Measurements from ENCODE around the gene GSTO2.

The GSTO2 gene

DNA sequence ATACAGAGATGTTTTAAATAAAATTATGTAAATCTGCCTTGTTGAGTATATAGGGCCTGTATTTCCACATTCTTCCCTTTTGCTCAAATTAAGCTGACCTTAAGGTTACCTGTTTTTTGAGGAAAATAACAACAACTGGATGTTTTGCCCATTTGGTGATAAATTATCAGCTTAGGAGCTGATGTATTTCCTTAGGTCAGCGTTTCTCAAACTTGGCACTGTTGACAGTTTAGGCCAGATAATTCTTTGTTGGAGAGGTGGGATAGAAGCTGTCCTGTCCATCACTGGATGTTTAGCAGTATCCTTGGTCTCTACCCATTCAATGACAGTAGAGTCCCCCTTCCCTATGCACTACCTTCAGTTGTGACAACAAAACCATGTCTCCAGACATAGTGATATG, 7.2 kb downstream of the GSTO2 start:
- Histone ChIP-seq H3K4me3 (ENCODE audit: low read depth in 1 of 2, low read length in 2 of 2) (no peak overlapping the region), H3K27me3 (ENCODE audit: control insufficient read depth in 1 of 2, insufficient read depth in 2 of 2, low read length in 2 of 2) (no peaks in the 10 kb centered on the region), H3K9ac (ENCODE audit: low read depth in 1 of 2, low read length in 2 of 2) (no peak overlapping the region), H3K4me1 (ENCODE audit: control insufficient read depth in 1 of 2, insufficient read depth in 2 of 2, low read length in 2 of 2) (no peaks in the 10 kb centered on the region), H3K9me3 (ENCODE audit: control insufficient read depth in 1 of 2, low read length in 2 of 2) (no peaks in the 10 kb centered on the region), H3K27ac (ENCODE audit: low read depth, low read length) (no peak overlapping the region), H3K36me3 (ENCODE audit: control insufficient read depth in 1 of 2, insufficient read depth in 2 of 2, low read length in 2 of 2) (peaks cover 0 to 3% of the 10 kb centered on the region in 2 donors)

DNA sequence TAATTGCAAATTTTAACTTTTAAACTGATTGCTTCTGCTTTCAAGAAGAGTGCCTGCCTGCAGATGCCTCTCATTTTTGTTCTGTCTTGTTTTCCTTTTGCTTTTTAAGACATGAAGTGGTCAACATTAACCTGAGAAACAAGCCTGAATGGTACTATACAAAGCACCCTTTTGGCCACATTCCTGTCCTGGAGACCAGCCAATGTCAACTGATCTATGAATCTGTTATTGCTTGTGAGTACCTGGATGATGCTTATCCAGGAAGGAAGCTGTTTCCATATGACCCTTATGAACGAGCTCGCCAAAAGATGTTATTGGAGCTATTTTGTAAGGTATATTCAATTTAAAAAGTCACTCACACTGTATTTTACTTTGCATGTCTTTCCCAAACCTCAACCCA, 8.8 kb downstream of the GSTO2 start:
- Histone ChIP-seq H3K27me3 (ENCODE audit: control insufficient read depth in 1 of 2, insufficient read depth in 2 of 2, low read length in 2 of 2) (no peaks in the 10 kb centered on the region), H3K4me3 (ENCODE audit: low read depth in 1 of 2, low read length in 2 of 2) (no peak overlapping the region), H3K4me1 (ENCODE audit: control insufficient read depth in 1 of 2, insufficient read depth in 2 of 2, low read length in 2 of 2) (no peaks in the 10 kb centered on the region), H3K27ac (ENCODE audit: low read depth, low read length) (no peak overlapping the region), H3K9ac (ENCODE audit: low read depth in 1 of 2, low read length in 2 of 2) (no peak overlapping the region), H3K9me3 (ENCODE audit: control insufficient read depth in 1 of 2, low read length in 2 of 2) (no peaks in the 10 kb centered on the region), H3K36me3 (ENCODE audit: control insufficient read depth in 1 of 2, insufficient read depth in 2 of 2, low read length in 2 of 2) (peaks cover 0 to 3% of the 10 kb centered on the region in 2 donors)

DNA sequence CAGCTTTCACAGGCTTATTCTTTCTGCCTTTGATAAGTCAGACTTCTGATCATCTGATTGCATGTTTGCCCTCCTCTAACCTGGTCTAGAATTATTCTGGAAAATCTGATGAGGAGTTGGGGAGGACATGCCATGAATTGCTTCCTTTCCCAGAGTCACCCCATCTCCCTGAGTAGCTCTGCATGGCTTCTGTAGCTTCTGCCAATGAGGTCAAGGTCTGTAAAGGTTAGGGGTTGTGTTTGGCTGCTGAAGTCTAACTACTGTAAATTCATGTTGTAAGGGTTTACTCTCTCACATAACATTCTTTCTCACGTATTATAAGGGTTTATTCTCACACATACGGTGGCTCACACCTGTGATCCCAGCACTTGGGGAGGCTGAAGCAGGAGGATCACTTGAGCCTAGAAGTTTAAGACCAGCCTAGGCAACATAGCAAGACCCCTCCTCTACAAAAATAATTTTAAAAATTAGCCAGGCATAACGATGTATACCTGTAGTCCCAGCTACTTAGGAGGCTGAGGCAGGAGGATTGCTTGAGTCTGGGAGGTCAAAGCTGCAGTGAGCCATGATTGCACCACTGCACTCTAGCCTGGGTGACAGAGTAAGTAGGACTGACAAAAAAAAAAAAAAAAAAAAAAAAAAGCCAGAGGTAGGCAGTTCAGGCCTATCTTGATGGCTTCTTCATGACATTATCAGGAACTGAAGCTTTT, 10.7 kb downstream of the GSTO2 start:
- Histone ChIP-seq H3K9me3 (ENCODE audit: control insufficient read depth in 1 of 2, low read length in 2 of 2) (no peaks in the 10 kb centered on the region), H3K36me3 (ENCODE audit: control insufficient read depth in 1 of 2, insufficient read depth in 2 of 2, low read length in 2 of 2) (peaks cover 0 to 3% of the 10 kb centered on the region in 2 donors), H3K4me1 (ENCODE audit: control insufficient read depth in 1 of 2, insufficient read depth in 2 of 2, low read length in 2 of 2) (no peaks in the 10 kb centered on the region), H3K27ac (ENCODE audit: low read depth, low read length) (no peak overlapping the region), H3K4me3 (ENCODE audit: low read depth in 1 of 2, low read length in 2 of 2) (no peak overlapping the region), H3K9ac (ENCODE audit: low read depth in 1 of 2, low read length in 2 of 2) (no peak overlapping the region), H3K27me3 (ENCODE audit: control insufficient read depth in 1 of 2, insufficient read depth in 2 of 2, low read length in 2 of 2) (no peaks in the 10 kb centered on the region)

DNA sequence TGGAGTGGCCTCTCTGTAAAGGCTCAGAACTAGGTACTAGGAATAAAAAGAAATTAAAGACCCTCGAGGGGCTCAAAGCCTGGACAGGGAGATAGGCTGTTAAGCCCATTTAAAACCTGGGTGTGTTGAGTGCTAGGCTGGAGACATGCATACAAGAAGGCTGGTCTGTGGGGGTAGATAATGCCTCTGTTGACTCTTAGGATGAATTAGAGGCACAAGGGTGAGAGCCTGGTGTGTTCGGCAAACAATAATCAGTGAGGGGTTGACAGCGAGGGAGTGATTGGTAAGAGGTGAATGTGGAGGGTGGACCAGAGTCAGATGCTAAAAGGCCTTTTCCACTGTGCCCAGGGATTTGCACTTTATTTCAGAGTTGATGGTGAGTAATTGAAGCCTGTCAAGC, 12.7 kb downstream of the GSTO2 start:
- no peak overlapping the region for H3K27ac ChIP-seq (ENCODE audit: low read depth, low read length)
- no peak overlapping the region for H3K4me3 ChIP-seq (ENCODE audit: low read depth in 1 of 2, low read length in 2 of 2)
- H3K27me3 ChIP-seq (ENCODE audit: control insufficient read depth in 1 of 2, insufficient read depth in 2 of 2, low read length in 2 of 2), result no peaks in the 10 kb centered on the region
- H3K36me3 ChIP-seq (ENCODE audit: control insufficient read depth in 1 of 2, insufficient read depth in 2 of 2, low read length in 2 of 2), result peaks cover 0 to 3% of the 10 kb centered on the region in 2 donors
- H3K9ac ChIP-seq (ENCODE audit: low read depth in 1 of 2, low read length in 2 of 2), result no peak overlapping the region
- no peaks in the 10 kb centered on the region for H3K9me3 ChIP-seq (ENCODE audit: control insufficient read depth in 1 of 2, low read length in 2 of 2)
- H3K4me1 ChIP-seq (ENCODE audit: control insufficient read depth in 1 of 2, insufficient read depth in 2 of 2, low read length in 2 of 2), result no peaks in the 10 kb centered on the region

DNA sequence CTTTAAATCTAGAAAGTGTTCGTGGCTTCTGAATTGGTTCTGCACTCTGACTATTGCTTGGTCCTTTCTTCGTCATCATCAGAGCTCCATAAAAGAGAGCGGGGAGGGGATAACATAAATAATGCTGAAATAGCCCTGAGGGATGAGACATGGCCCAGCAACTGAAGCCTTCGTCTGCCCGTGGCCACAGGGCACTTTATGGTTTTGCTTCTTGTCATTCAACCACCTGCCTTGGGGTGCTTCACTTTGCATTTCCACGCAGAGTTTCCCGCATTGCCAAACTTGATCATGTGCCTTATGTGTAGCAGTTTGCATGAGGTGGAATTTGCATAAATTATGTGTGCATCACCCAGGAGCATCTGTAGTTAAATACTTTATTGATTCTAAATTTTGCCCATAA, 15.9 kb downstream of the GSTO2 start:
- Histone ChIP-seq H3K27ac (ENCODE audit: low read depth, low read length) (no peak overlapping the region), H3K4me1 (ENCODE audit: control insufficient read depth in 1 of 2, insufficient read depth in 2 of 2, low read length in 2 of 2) (no peaks in the 10 kb centered on the region)

DNA sequence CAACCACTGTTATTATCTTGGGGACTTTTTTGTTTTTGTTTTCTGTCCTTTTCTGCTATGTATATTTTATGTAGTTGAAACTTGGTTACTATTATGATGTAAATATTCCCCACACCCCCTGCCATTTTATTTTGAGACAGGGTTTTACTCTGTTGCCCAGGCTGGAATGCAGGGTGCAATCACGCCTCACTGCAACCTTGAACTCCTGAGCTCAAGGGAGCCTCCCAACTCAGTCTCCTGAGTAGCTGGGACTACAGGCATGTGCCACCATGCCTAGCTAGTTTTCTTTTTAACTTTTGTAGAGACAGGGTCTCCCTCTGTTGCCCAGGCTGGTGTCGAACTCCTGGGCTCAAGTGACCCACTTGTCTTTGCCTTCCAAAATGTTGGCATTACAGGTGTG, 18.0 kb downstream of the GSTO2 start:
- H3K9ac ChIP-seq (ENCODE audit: low read depth in 1 of 2, low read length in 2 of 2), result no peak overlapping the region
- H3K4me1 ChIP-seq (ENCODE audit: control insufficient read depth in 1 of 2, insufficient read depth in 2 of 2, low read length in 2 of 2), result no peaks in the 10 kb centered on the region
- no peak overlapping the region for H3K4me3 ChIP-seq (ENCODE audit: low read depth in 1 of 2, low read length in 2 of 2)
- H3K9me3 ChIP-seq (ENCODE audit: control insufficient read depth in 1 of 2, low read length in 2 of 2), result no peaks in the 10 kb centered on the region
- no peak overlapping the region for H3K27ac ChIP-seq (ENCODE audit: low read depth, low read length)
- no peaks in the 10 kb centered on the region for H3K36me3 ChIP-seq (ENCODE audit: control insufficient read depth in 1 of 2, insufficient read depth in 2 of 2, low read length in 2 of 2)
- peaks cover 0 to 2% of the 10 kb centered on the region in 2 donors for H3K27me3 ChIP-seq (ENCODE audit: control insufficient read depth in 1 of 2, insufficient read depth in 2 of 2, low read length in 2 of 2)

More for the DNA sequence above, 15.9 kb downstream of the GSTO2 start:
- Histone ChIP-seq H3K9ac (ENCODE audit: low read depth in 1 of 2, low read length in 2 of 2) (no peak overlapping the region), H3K27me3 (ENCODE audit: control insufficient read depth in 1 of 2, insufficient read depth in 2 of 2, low read length in 2 of 2) (no peaks in the 10 kb centered on the region), H3K4me3 (ENCODE audit: low read depth in 1 of 2, low read length in 2 of 2) (no peak overlapping the region), H3K9me3 (ENCODE audit: control insufficient read depth in 1 of 2, low read length in 2 of 2) (no peaks in the 10 kb centered on the region), H3K36me3 (ENCODE audit: control insufficient read depth in 1 of 2, insufficient read depth in 2 of 2, low read length in 2 of 2) (peaks cover 0 to 3% of the 10 kb centered on the region in 2 donors)

DNA sequence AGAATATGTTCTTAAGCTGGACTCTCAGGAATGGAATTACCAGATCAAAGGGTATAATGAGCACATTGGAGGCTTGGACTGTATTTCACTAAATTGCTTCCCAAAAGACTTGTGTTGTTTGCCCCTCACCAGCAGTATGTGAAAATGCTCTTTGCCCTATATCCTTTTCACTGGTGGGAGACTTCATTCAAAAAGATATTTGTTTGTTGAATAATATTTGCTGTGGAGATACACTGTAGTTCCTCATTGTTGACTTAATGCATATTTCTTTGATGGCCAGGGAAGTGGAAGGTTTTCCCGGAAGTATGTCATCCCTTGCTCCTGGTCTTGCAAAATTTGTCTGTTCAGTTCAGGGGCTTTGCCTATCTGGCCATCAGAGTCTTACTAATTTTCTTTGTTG, 19.4 kb downstream of the GSTO2 start:
- H3K27me3 ChIP-seq (ENCODE audit: control insufficient read depth in 1 of 2, insufficient read depth in 2 of 2, low read length in 2 of 2), result peaks cover 0 to 2% of the 10 kb centered on the region in 2 donors
- no peaks in the 10 kb centered on the region for H3K9me3 ChIP-seq (ENCODE audit: control insufficient read depth in 1 of 2, low read length in 2 of 2)
- no peak overlapping the region for H3K4me3 ChIP-seq (ENCODE audit: low read depth in 1 of 2, low read length in 2 of 2)
- H3K9ac ChIP-seq (ENCODE audit: low read depth in 1 of 2, low read length in 2 of 2), result no peak overlapping the region
- H3K36me3 ChIP-seq (ENCODE audit: control insufficient read depth in 1 of 2, insufficient read depth in 2 of 2, low read length in 2 of 2), result no peaks in the 10 kb centered on the region
- no peaks in the 10 kb centered on the region for H3K4me1 ChIP-seq (ENCODE audit: control insufficient read depth in 1 of 2, insufficient read depth in 2 of 2, low read length in 2 of 2)
- no peak overlapping the region for H3K27ac ChIP-seq (ENCODE audit: low read depth, low read length)

DNA sequence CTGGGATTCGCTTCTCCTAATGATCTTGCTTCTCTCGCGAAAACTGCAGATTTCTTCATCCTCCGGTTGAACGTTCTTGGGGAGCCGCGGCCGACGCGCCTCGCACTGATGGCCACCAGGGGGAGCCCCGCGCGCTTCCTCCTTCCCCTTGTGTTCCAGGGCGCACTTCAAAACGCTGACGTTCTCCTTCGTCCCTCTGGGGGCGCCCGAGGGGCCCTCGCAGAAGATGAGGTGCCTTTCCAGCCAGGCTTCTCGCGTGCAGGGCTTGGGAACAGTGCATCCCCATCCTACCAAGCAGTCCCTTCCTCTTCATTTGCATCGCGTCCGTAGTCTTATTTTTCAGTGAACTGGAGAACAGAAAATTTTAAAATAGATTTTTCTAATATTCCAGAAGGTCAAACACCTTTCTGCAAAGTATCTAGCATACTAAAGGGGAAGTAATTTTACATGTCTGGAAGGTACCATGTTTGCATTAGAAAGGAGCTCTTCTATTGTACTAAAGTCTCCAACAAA, 22.5 kb downstream of the GSTO2 start:
- H3K36me3 ChIP-seq (ENCODE audit: control insufficient read depth in 1 of 2, insufficient read depth in 2 of 2, low read length in 2 of 2), result no peaks in the 10 kb centered on the region
- peaks cover 0 to 2% of the 10 kb centered on the region in 2 donors for H3K27me3 ChIP-seq (ENCODE audit: control insufficient read depth in 1 of 2, insufficient read depth in 2 of 2, low read length in 2 of 2)
- no peak overlapping the region for H3K27ac ChIP-seq (ENCODE audit: low read depth, low read length)
- H3K9ac ChIP-seq (ENCODE audit: low read depth in 1 of 2, low read length in 2 of 2), result no peak overlapping the region
- no peaks in the 10 kb centered on the region for H3K9me3 ChIP-seq (ENCODE audit: control insufficient read depth in 1 of 2, low read length in 2 of 2)
- H3K4me3 ChIP-seq (ENCODE audit: low read depth in 1 of 2, low read length in 2 of 2), result no peak overlapping the region
- no peaks in the 10 kb centered on the region for H3K4me1 ChIP-seq (ENCODE audit: control insufficient read depth in 1 of 2, insufficient read depth in 2 of 2, low read length in 2 of 2)

DNA sequence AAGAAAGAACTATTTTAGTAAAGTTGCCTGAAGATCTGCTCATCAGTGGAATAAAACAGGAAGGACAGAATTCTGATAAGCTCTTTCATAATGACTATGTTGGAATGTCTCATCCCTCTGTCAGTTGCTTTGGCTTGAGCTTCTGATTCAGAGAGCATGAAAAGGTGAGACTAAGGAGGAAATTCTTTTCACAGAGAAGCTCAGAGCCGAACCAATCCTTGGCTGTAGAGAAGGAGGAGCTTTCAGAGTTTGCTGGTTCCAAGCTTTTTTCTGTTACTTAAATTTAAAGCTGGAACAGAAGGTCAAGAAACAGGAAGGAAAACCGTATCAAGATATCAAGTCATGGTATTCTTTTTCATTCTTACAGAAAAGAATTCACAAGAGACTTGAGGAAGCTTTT, 24.0 kb downstream of the GSTO2 start:
- H3K4me1 ChIP-seq (ENCODE audit: control insufficient read depth in 1 of 2, insufficient read depth in 2 of 2, low read length in 2 of 2), result no peaks in the 10 kb centered on the region
- H3K9me3 ChIP-seq (ENCODE audit: control insufficient read depth in 1 of 2, low read length in 2 of 2), result no peaks in the 10 kb centered on the region
- H3K27me3 ChIP-seq (ENCODE audit: control insufficient read depth in 1 of 2, insufficient read depth in 2 of 2, low read length in 2 of 2), result peaks cover 0 to 2% of the 10 kb centered on the region in 2 donors
- H3K9ac ChIP-seq (ENCODE audit: low read depth in 1 of 2, low read length in 2 of 2), result no peak overlapping the region
- no peak overlapping the region for H3K27ac ChIP-seq (ENCODE audit: low read depth, low read length)
- H3K4me3 ChIP-seq (ENCODE audit: low read depth in 1 of 2, low read length in 2 of 2), result no peak overlapping the region
- no peaks in the 10 kb centered on the region for H3K36me3 ChIP-seq (ENCODE audit: control insufficient read depth in 1 of 2, insufficient read depth in 2 of 2, low read length in 2 of 2)

DNA sequence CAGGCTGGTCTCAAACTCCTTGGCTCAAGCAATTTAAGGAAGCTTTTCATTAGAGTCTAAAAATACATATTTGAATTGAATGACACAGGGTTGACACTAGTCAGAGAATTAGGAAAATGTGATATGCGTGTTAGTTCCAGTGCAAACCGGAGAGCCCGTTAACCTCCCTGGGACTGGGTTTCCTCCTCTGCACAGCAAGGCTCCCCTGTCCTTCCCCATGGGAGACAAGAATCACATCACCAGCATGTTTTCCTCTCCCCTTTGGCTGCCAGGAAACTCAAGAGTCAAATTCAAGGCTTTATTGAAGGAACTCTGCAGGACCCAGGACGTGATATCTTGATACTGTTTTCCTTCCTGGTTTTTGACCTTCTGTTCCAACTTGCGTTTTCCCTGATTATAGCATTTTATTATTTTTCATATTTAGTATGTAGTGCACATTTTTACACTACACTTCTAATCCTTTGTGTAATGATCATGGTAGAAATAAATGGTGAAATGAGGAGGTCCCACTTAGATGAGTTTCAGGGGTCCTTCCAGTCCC, 24.9 kb downstream of the GSTO2 start:
- Histone ChIP-seq H3K27ac (ENCODE audit: low read depth, low read length) (no peak overlapping the region), H3K4me1 (ENCODE audit: control insufficient read depth in 1 of 2, insufficient read depth in 2 of 2, low read length in 2 of 2) (no peaks in the 10 kb centered on the region), H3K9ac (ENCODE audit: low read depth in 1 of 2, low read length in 2 of 2) (no peak overlapping the region)

More for the DNA sequence above, 24.9 kb downstream of the GSTO2 start:
- no peak overlapping the region for H3K4me3 ChIP-seq (ENCODE audit: low read depth in 1 of 2, low read length in 2 of 2)
- peaks cover 0 to 2% of the 10 kb centered on the region in 2 donors for H3K27me3 ChIP-seq (ENCODE audit: control insufficient read depth in 1 of 2, insufficient read depth in 2 of 2, low read length in 2 of 2)
- no peaks in the 10 kb centered on the region for H3K36me3 ChIP-seq (ENCODE audit: control insufficient read depth in 1 of 2, insufficient read depth in 2 of 2, low read length in 2 of 2)
- H3K9me3 ChIP-seq (ENCODE audit: control insufficient read depth in 1 of 2, low read length in 2 of 2), result no peaks in the 10 kb centered on the region

All from duodenal mucosa (tissue), 2 donors.